Measurements from ENCODE around the gene SCFD2. TPM values are rescaled to one million over a fixed set of nuclear protein-coding genes. Genes with fewer than 3 reads are reported as not detected.
"Not testable (repeated sequence)": the region's sequence is repeated elsewhere in the genome, so short reads cannot be mapped to it uniquely, and the experiment has no call there.

Gene SCFD2
- 24.2 and 27.7 TPM in 2 replicates for total RNA-seq

- H4K20me1 ChIP-seq (ENCODE audit: insufficient read depth, low read length), result no peaks in the 10 kb centered on the region
Measured at GRCh38 chr4:53365486-53366300, at the start of gene SCFD2. Gene SCFD2, minus strand, starts transcription at chr4:53366061.

GRCh38 chr4:53409479-53409878 is 43.6 kb upstream of the SCFD2 start:
- H3K4me1 ChIP-seq (ENCODE audit: insufficient read depth, low read length); H2AFZ ChIP-seq (ENCODE audit: low read length); H3K27me3 ChIP-seq (ENCODE audit: insufficient read depth, low read length); DNase-seq (ENCODE audit: insufficient read length, low spot score, missing footprints); H4K20me1 ChIP-seq (ENCODE audit: insufficient read depth, low read length); H3K36me3 ChIP-seq (ENCODE audit: insufficient read depth, low read length); H3K27ac ChIP-seq (ENCODE audit: low read depth, low read length); H3K4me2 ChIP-seq (ENCODE audit: insufficient read depth, low read length); H3K4me3 ChIP-seq (ENCODE audit: insufficient read depth, low read length); H3K9me3 ChIP-seq (ENCODE audit: low read depth, low read length): not testable (repeated sequence)
- peaks cover 50% of the 10 kb centered on the region for H3K79me2 ChIP-seq (ENCODE audit: insufficient read depth, low read length)

More at GRCh38 chr4:53365486-53366300, at the start of gene SCFD2:
- H3K27ac ChIP-seq (ENCODE audit: low read depth, low read length), result peak within 1 kb of the TSS; percentile 69
- peaks cover 51% of the 10 kb centered on the region for H3K79me2 ChIP-seq (ENCODE audit: insufficient read depth, low read length)
- no peaks in the 10 kb centered on the region for H3K27me3 ChIP-seq (ENCODE audit: insufficient read depth, low read length)
- H2AFZ ChIP-seq (ENCODE audit: low read length), result peak within 1 kb of the TSS; percentile 85
- H3K36me3 ChIP-seq (ENCODE audit: insufficient read depth, low read length), result no peaks in the 10 kb centered on the region
- no peaks in the 10 kb centered on the region for H3K9me3 ChIP-seq (ENCODE audit: low read depth, low read length)
- peak within 1 kb of the TSS; percentile 83 for H3K4me2 ChIP-seq (ENCODE audit: insufficient read depth, low read length)
- TF ChIP-seq, protein P1, sequence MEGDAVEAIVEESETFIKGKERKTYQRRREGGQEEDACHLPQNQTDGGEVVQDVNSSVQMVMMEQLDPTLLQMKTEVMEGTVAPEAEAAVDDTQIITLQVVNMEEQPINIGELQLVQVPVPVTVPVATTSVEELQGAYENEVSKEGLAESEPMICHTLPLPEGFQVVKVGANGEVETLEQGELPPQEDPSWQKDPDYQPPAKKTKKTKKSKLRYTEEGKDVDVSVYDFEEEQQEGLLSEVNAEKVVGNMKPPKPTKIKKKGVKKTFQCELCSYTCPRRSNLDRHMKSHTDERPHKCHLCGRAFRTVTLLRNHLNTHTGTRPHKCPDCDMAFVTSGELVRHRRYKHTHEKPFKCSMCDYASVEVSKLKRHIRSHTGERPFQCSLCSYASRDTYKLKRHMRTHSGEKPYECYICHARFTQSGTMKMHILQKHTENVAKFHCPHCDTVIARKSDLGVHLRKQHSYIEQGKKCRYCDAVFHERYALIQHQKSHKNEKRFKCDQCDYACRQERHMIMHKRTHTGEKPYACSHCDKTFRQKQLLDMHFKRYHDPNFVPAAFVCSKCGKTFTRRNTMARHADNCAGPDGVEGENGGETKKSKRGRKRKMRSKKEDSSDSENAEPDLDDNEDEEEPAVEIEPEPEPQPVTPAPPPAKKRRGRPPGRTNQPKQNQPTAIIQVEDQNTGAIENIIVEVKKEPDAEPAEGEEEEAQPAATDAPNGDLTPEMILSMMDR (IDR thresholded peaks at IDR 0.05; ENCODE audit: extremely low read depth, low read depth, low read length), result no peak
- peak; percentile 98 for DNase-seq (ENCODE audit: insufficient read length, low spot score, missing footprints)
- H3K4me1 ChIP-seq (ENCODE audit: insufficient read depth, low read length), result peaks cover 25% of the 10 kb centered on the region
- H3K4me3 ChIP-seq (ENCODE audit: insufficient read depth, low read length), result peak within 1 kb of the TSS; percentile 98

- Histone ChIP-seq H2AFZ (ENCODE audit: low read length) (no peak overlapping the region), H3K4me2 (ENCODE audit: insufficient read depth, low read length) (peak overlapping the region; percentile 79), H3K9me3 (ENCODE audit: low read depth, low read length) (no peaks in the 10 kb centered on the region), H4K20me1 (ENCODE audit: insufficient read depth, low read length) (no peaks in the 10 kb centered on the region), H3K4me3 (ENCODE audit: insufficient read depth, low read length) (no peak overlapping the region), H3K36me3 (ENCODE audit: insufficient read depth, low read length) (peaks cover 29% of the 10 kb centered on the region), H3K27ac (ENCODE audit: low read depth, low read length) (no peak overlapping the region), H3K27me3 (ENCODE audit: insufficient read depth, low read length) (no peaks in the 10 kb centered on the region), H3K79me2 (ENCODE audit: insufficient read depth, low read length) (peaks cover 73% of the 10 kb centered on the region), H3K4me1 (ENCODE audit: insufficient read depth, low read length) (peaks cover 20% of the 10 kb centered on the region)
- TF ChIP-seq, protein P1 (IDR thresholded peaks at IDR 0.05; ENCODE audit: extremely low read depth, low read depth, low read length), result no peak
- no peak for DNase-seq (ENCODE audit: insufficient read length, low spot score, missing footprints)
Measured at GRCh38 chr4:53380221-53380620, 14.4 kb upstream of the SCFD2 start.

GRCh38 chr4:53378171-53378482 is 12.3 kb upstream of the SCFD2 start:
- Histone ChIP-seq H3K4me1 (ENCODE audit: insufficient read depth, low read length) (peaks cover 20% of the 10 kb centered on the region), H3K79me2 (ENCODE audit: insufficient read depth, low read length) (peaks cover 61% of the 10 kb centered on the region), H3K9me3 (ENCODE audit: low read depth, low read length) (no peaks in the 10 kb centered on the region), H4K20me1 (ENCODE audit: insufficient read depth, low read length) (no peaks in the 10 kb centered on the region), H3K27me3 (ENCODE audit: insufficient read depth, low read length) (no peaks in the 10 kb centered on the region), H2AFZ (ENCODE audit: low read length) (peak overlapping the region; percentile 94), H3K27ac (ENCODE audit: low read depth, low read length) (peak overlapping the region; percentile 81), H3K4me2 (ENCODE audit: insufficient read depth, low read length) (peak overlapping the region; percentile 79), H3K4me3 (ENCODE audit: insufficient read depth, low read length) (peak overlapping the region; percentile 93), H3K36me3 (ENCODE audit: insufficient read depth, low read length) (peaks cover 8% of the 10 kb centered on the region)
- DNase-seq (ENCODE audit: insufficient read length, low spot score, missing footprints), result peak; percentile 42
- TF ChIP-seq, protein P1 (IDR thresholded peaks at IDR 0.05; ENCODE audit: extremely low read depth, low read depth, low read length), result no peak

Measured in osteoblast (primary cell).